Ectodermal cell (in vitro differentiated cells): Measurements from ENCODE around the gene CRK.

Experiments
- H3K27ac ChIP-seq: 2 replicates; pipeline ENCODE4 v1.7.0; 2013; ENCODE audit warnings: mild to moderate bottlenecking, low read depth, low read length; ENCODE audit not compliant: insufficient read depth, poor library complexity, severe bottlenecking
- H3K27me3 ChIP-seq: 2 replicates; pipeline ENCODE4 v1.7.0; 2013; ENCODE audit warnings: mild to moderate bottlenecking, low read length; ENCODE audit not compliant: insufficient read depth, control insufficient read depth, poor library complexity, severe bottlenecking
- H3K36me3 ChIP-seq: one replicate; pipeline ENCODE4 v1.7.0; 2013; ENCODE audit warnings: low read length; ENCODE audit not compliant: control insufficient read depth, insufficient read depth
- H3K4me1 ChIP-seq: one replicate; pipeline ENCODE4 v1.7.0; 2013; ENCODE audit warnings: low read length; ENCODE audit not compliant: control insufficient read depth, insufficient read depth
- H3K4me3 ChIP-seq: 2 replicates; pipeline ENCODE4 v1.7.0; 2013; ENCODE audit warnings: low read depth, low read length, control low read depth; ENCODE audit not compliant: insufficient read depth
- H3K9me3 ChIP-seq: 2 replicates; pipeline ENCODE4 v1.7.0; 2013; ENCODE audit warnings: mild to moderate bottlenecking, low read length, moderate library complexity; ENCODE audit not compliant: control insufficient read depth
- WGBS, 2 experiments: methylation state at CpG; one replicate each; pipeline ENCODE4 v1.1.7; 2013; ENCODE audit warnings: missing lambda C conversion rate in 2 of 2; 5-methylcytosine and 5-hydroxymethylcytosine counted together

The CRK gene

GRCh38 chr17:1375615-1376014, 80.4 kb downstream of the CRK start:
- WGBS, 2 experiments: 48 to 50% methylated on average over 2 of the region's 2 CpGs
- H3K27me3 ChIP-seq: no peaks in the 10 kb centered on the region
- no peaks in the 10 kb centered on the region for H3K4me1 ChIP-seq
- H3K4me3 ChIP-seq: no peak overlapping the region
- no peaks in the 10 kb centered on the region for H3K9me3 ChIP-seq
- H3K27ac ChIP-seq: no peak overlapping the region
- peaks cover 3% of the 10 kb centered on the region for H3K36me3 ChIP-seq

DNA sequence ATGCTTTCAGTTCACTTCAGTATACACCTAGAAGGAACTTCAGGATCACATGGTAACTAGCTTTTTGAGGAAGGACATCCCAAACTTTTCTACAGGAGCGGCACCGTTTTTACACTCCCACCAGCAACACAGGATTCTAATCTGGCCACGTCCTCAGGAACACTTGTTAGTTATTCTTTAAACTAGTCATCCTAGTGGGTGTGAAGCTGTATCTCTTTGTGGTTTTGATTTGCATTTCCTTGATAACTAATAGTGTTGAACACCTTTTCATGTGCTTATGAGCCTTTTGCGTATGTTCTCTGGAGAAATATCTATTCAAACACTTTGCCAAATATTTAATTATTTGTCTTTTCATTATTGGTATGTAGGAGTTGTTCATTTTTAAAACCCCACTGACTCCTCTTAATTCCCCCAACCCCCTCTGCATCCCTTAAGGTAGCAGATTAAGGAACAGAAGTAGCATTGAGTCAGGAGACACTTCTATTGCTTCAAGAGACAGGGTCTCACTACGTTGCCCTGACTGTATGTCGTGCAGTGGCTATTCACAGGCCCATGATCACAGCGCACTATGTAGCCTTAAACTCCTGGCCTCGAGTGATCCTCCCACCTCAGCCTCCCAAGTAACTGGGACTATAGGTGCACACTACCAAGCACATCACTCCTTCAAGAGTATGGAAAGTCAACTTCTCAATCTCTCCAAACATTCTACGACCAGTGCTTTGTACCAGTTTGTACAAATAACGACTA, 81.4 kb downstream of the CRK start:
- Histone ChIP-seq H3K9me3 (no peaks in the 10 kb centered on the region), H3K4me1 (no peaks in the 10 kb centered on the region), H3K36me3 (peaks cover 3% of the 10 kb centered on the region), H3K4me3 (no peak overlapping the region), H3K27ac (no peak overlapping the region), H3K27me3 (no peaks in the 10 kb centered on the region)
- WGBS, 2 experiments: 94 to 96% methylated on average over 9 of the region's 10 CpGs

DNA sequence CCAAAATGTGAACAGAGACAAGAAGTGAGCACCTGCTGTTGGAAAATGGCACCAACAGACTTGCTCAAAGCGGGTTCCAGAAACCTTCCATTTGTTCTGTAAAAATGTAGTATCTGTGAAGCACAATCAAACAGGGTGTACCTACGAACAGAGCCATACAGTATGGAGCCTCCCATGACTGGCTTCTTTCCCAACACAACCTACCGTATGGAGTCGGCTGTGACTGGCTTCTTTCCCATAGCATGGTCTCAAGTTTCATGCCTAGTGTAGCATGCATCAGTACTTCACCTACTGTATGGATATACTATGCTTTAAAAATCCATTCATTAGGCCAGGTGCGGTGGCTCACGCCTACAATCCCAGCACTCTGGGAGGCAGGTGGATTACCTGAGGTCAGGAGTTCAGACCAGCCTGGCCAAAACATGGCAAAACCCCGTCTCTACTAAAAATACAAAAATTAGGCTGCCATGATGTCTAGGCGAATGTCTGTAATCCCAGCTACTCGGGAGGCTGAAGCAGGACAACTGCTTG, 82.3 kb downstream of the CRK start:
- no peaks in the 10 kb centered on the region for H3K4me1 ChIP-seq
- H3K9me3 ChIP-seq: no peaks in the 10 kb centered on the region

GRCh38 chr17:1372618-1373017, 83.4 kb downstream of the CRK start:
- no peak overlapping the region for H3K27ac ChIP-seq
- H3K36me3 ChIP-seq: peaks cover 3% of the 10 kb centered on the region
- no peaks in the 10 kb centered on the region for H3K9me3 ChIP-seq
- no peak overlapping the region for H3K4me3 ChIP-seq
- WGBS, 2 experiments: 86 to 88% methylated on average over 7 of the region's 7 CpGs
- no peaks in the 10 kb centered on the region for H3K4me1 ChIP-seq
- no peaks in the 10 kb centered on the region for H3K27me3 ChIP-seq

More for the DNA sequence above, 82.3 kb downstream of the CRK start:
- Histone ChIP-seq H3K36me3 (peaks cover 3% of the 10 kb centered on the region), H3K27me3 (no peaks in the 10 kb centered on the region), H3K4me3 (no peak overlapping the region), H3K27ac (no peak overlapping the region)
- WGBS, 2 experiments: 94 to 97% methylated on average over 9 of the region's 9 CpGs

DNA sequence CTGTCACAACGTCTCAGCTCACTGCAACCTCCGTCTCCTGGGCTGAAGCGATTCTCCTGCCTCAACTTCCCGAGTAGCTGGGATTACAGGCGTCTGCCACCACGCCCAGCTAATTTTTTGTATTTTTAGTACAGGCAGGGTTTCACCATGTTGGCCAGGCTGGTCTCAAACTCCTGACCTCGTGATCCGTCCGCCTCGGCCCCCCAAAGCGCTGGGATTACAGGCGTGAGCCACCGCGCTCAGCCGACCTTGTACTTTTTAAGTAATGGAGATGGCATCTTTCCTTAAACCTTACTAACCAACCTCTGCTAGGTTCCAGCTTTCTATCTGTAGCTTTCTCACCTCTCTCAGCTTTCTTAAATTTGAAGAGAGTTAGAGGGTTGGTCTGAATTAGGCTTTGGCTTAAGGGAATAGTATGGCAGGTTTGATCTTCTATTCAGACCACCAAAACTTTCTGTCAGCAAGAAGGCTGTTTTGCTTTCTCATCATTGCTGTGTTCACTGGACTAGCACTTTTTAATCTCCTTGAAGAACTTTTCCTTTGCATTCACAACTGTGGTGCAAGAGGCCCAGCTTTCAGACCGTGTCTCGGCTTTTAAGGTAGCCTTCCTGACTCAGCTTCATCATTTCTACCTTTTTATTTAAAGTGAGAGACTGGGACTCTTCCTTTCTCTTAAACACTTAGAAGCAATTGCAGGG, 84.0 kb downstream of the CRK start:
- Histone ChIP-seq H3K27me3 (no peaks in the 10 kb centered on the region), H3K36me3 (peaks cover 3% of the 10 kb centered on the region), H3K9me3 (no peaks in the 10 kb centered on the region), H3K27ac (no peak overlapping the region), H3K4me3 (no peak overlapping the region), H3K4me1 (no peaks in the 10 kb centered on the region)
- 92 to 93% methylated on average over 17 of the region's 17 CpGs for WGBS, 2 experiments
